HCT116 (cell line): ENCODE measurements around the gene LAMA1. TPM values are rescaled to one million over a fixed set of nuclear protein-coding genes. Genes with fewer than 3 reads are reported as not detected.

Experiments used
- ATAC-seq: fragments of 200-7000 bp; cut with Tn5 transposase; 2 replicates; pipeline ENCODE4 v1.9.1; 2020; ENCODE audit warnings: mild to moderate bottlenecking, moderate library complexity
- BruUV-seq: library from RNA; stranded (reverse); fragments of 400-500 nt; replicated peaks from 2 replicates; lab custom pipeline; 2021; lab: Mats Ljungman, UMichigan
- CTCF ChIA-PET: fragments of 300-600 bp; sonication (Branson Sonifier 250); formaldehyde crosslinking; loops from one replicate; lab custom pipeline; 2021; ENCODE audit warnings: antibody characterized with exemption; lab: Charles Lee
- POLR2A ChIA-PET: fragments of 300-600, 350-600 bp; sonication (Branson Sonifier 250); formaldehyde crosslinking; loops from one replicate; lab custom pipeline; 2021; ENCODE audit warnings: antibody characterized with exemption; lab: Charles Lee
- RAD21 ChIA-PET, 2 experiments: fragments of 300-600 bp; sonication (Branson Sonifier 250); formaldehyde crosslinking; loops; one replicate each; lab custom pipeline; 2023; ENCODE audit warnings: low total read pairs in 2 of 2; ENCODE audit not compliant: uncharacterized antibody in 2 of 2, unreplicated experiment in 2 of 2, low non-redundant PET in 1 of 2; lab: Charles Lee
- DNase-seq: peaks from one replicate; pipeline ENCODE4 v3.0.0-alpha.2; 2010; ENCODE audit warnings: low read depth, low spot score
- H2AFZ ChIP-seq: fragments of 200-600 bp; shearing (Covaris generic), sonication (generic); 2 replicates; pipeline ENCODE4 v1.6.1; 2017; ENCODE audit warnings: low read depth, mixed run types, mixed read lengths, antibody characterized with exemption, low read length; ENCODE audit not compliant: poor library complexity, severe bottlenecking
- H3K27ac ChIP-seq: 2 replicates; pipeline ENCODE4 v1.5.1; 2012; ENCODE audit warnings: low read depth, low read length
- H3K27me3 ChIP-seq: fragments of 200-600 bp; sonication (generic); 2 replicates; pipeline ENCODE4 v1.6.1; 2016; ENCODE audit warnings: mixed run types, low read length, mixed read lengths; ENCODE audit not compliant: insufficient read depth
- H3K36me3 ChIP-seq, 2 experiments: fragments of 200-500 bp in 1 of 2; fragments of 200-600 bp in 1 of 2; sonication (Bioruptor generic) in 1 of 2; sonication (generic) in 1 of 2; 2 replicates each; pipeline versions ENCODE4 v1.5.1 to v1.6.1; 2014 to 2016; ENCODE audit warnings: low read length in 2 of 2, inconsistent platforms in 1 of 2, mixed read lengths in 1 of 2, mixed run types in 1 of 2; ENCODE audit not compliant: insufficient read depth in 2 of 2, control insufficient read depth in 1 of 2
- H3K4me1 ChIP-seq, 2 experiments: fragments of 200-600 bp in 1 of 2; sonication (generic) in 1 of 2; 2 replicates each; pipeline versions ENCODE4 v1.5.1 to v1.6.1; 2012 to 2017; ENCODE audit warnings: low read length in 2 of 2, inconsistent platforms in 1 of 2, mild to moderate bottlenecking in 1 of 2, mixed read lengths in 1 of 2, mixed run types in 1 of 2, moderate library complexity in 1 of 2; ENCODE audit not compliant: insufficient read depth in 2 of 2, control insufficient read depth in 1 of 2
- H3K4me2 ChIP-seq: fragments of 200-600 bp; sonication (generic); 2 replicates; pipeline ENCODE4 v1.6.1; 2017; ENCODE audit warnings: mixed run types, low read length, mixed read lengths
- H3K4me3 ChIP-seq, 2 experiments: fragments of 200-600 bp in 1 of 2; sonication (generic) in 1 of 2; replicated peaks in 1 of 2; 2 replicates each; pipeline ENCODE4 v1.5.1; 2011 to 2016; ENCODE audit warnings: low read length in 2 of 2, control low read depth in 1 of 2, low read depth in 1 of 2, mild to moderate bottlenecking in 1 of 2, mixed read lengths in 1 of 2, mixed run types in 1 of 2
- H3K79me2 ChIP-seq: fragments of 200-600 bp; sonication (generic); 2 replicates; pipeline ENCODE4 v1.6.1; 2017; ENCODE audit warnings: mild to moderate bottlenecking, mixed run types, low read length, moderate library complexity, mixed read lengths; ENCODE audit not compliant: insufficient read depth
- H3K9ac ChIP-seq: fragments of 200-600 bp; sonication (generic); 2 replicates; pipeline ENCODE4 v1.6.1; 2016; ENCODE audit warnings: low read length, mixed read lengths
- H3K9me2 ChIP-seq: fragments of 200-600 bp; sonication (generic), shearing (Covaris generic); 2 replicates; pipeline ENCODE4 v1.6.1; 2017; ENCODE audit warnings: mixed run types, mild to moderate bottlenecking, moderate library complexity; ENCODE audit not compliant: insufficient read depth
- H3K9me3 ChIP-seq, 2 experiments: fragments of 200-500 bp in 1 of 2; fragments of 200-600 bp in 1 of 2; sonication (Bioruptor generic) in 1 of 2; sonication (generic) in 1 of 2; 2 replicates each; pipeline ENCODE4 v1.6.1; 2014 to 2017; ENCODE audit warnings: low read length in 2 of 2, mixed read lengths in 2 of 2, inconsistent platforms in 1 of 2, low read depth in 1 of 2, mild to moderate bottlenecking in 1 of 2, mixed run types in 1 of 2, moderate library complexity in 1 of 2; ENCODE audit not compliant: control insufficient read depth in 1 of 2, insufficient read depth in 1 of 2
- H4K20me1 ChIP-seq: fragments of 200-600 bp; sonication (generic), shearing (Covaris generic); 2 replicates; pipeline ENCODE4 v1.6.1; 2017; ENCODE audit warnings: mixed run types, mild to moderate bottlenecking, moderate library complexity; ENCODE audit not compliant: insufficient read depth
- CBX3 ChIP-seq: IDR thresholded peaks from 2 replicates; pipeline ENCODE4 v1.6.1; 2012; ENCODE audit warnings: low read depth
- EZH2 ChIP-seq: fragments of 200-600 bp; sonication (generic); IDR thresholded peaks from 2 replicates; pipeline ENCODE4 v1.6.1; 2017; ENCODE audit warnings: antibody characterized with exemption, mixed run types
- EZH2phosphoT487 ChIP-seq: fragments of 200-600 bp; IDR thresholded peaks from 2 replicates; pipeline ENCODE4 v1.6.1; 2018; ENCODE audit warnings: antibody characterized with exemption, borderline replicate concordance
- FOSL1 ChIP-seq: IDR thresholded peaks from 2 replicates; pipeline ENCODE4 v1.6.1; 2012; ENCODE audit warnings: low read depth
- JUND ChIP-seq: IDR thresholded peaks from 2 replicates; pipeline ENCODE4 v1.6.1; 2012
- POLR2A ChIP-seq: IDR thresholded peaks from 2 replicates; pipeline ENCODE4 v1.7.0; 2011; ENCODE audit warnings: borderline replicate concordance; ENCODE audit not compliant: insufficient read depth, insufficient read length; ENCODE audit errors: extremely low read depth
- SIN3A ChIP-seq: IDR thresholded peaks from 2 replicates; pipeline ENCODE4 v1.6.1; 2012; ENCODE audit warnings: low read depth
- SP1 ChIP-seq: IDR thresholded peaks from 2 replicates; pipeline ENCODE4 v1.6.1; 2012; ENCODE audit warnings: low read depth
- SRF ChIP-seq: IDR thresholded peaks from 2 replicates; pipeline ENCODE4 v1.6.1; 2012; ENCODE audit warnings: low read depth
- TCF7L2 ChIP-seq: IDR thresholded peaks from 2 replicates; pipeline ENCODE4 v1.7.0; 2011; ENCODE audit warnings: borderline replicate concordance, inconsistent platforms; ENCODE audit not compliant: insufficient read depth, insufficient read length; ENCODE audit errors: extremely low read depth
- YY1 ChIP-seq: IDR thresholded peaks from 2 replicates; pipeline ENCODE4 v1.6.1; 2011; ENCODE audit warnings: low read length, low read depth, moderate library complexity, mild to moderate bottlenecking; ENCODE audit not compliant: insufficient replicate concordance; ENCODE audit errors: extremely low read depth
- ZFX ChIP-seq: fragments of 450-650 bp; IDR thresholded peaks from 2 replicates; pipeline ENCODE4 v1.6.1; 2017
- ZNF274 ChIP-seq: fragments of 200-500 bp; sonication (Bioruptor generic); IDR thresholded peaks from 2 replicates; pipeline ENCODE4 v1.6.1; 2014; ENCODE audit warnings: mild to moderate bottlenecking, low read depth, low read length, inconsistent platforms
- intact Hi-C: fragments of 100-400 bp; cut with micrococcal nuclease; formaldehyde crosslinking; loops from 2 replicates; pipeline ENCODE4 v1.10.0; 2022
- total RNA-seq: library from RNA; stranded (reverse); gene quantifications from one replicate; pipeline ENCODE4 v1.2.1, GENCODE V29; 2021; ENCODE audit not compliant: unreplicated experiment
- TF ChIP-seq, protein P1 (sequence below): IDR thresholded peaks from 2 replicates; pipeline ENCODE4 v1.6.1; 2012
- TF ChIP-seq, protein P2 (sequence below), 3 experiments: fragments of 200-600 bp in 1 of 3; sonication (generic) in 1 of 3; IDR thresholded peaks in 2 of 3; conservative IDR thresholded peaks in 1 of 3; 2 replicates each; pipeline ENCODE4 v1.5.1; 2012 to 2017; ENCODE audit warnings: low read depth in 2 of 3, low read length in 2 of 3, antibody characterized with exemption in 1 of 3, borderline replicate concordance in 1 of 3, control low read depth in 1 of 3, mild to moderate bottlenecking in 1 of 3, mixed read lengths in 1 of 3, mixed run types in 1 of 3, moderate library complexity in 1 of 3; ENCODE audit not compliant: insufficient read depth in 1 of 3
- TF ChIP-seq, protein P3 (sequence below): IDR thresholded peaks from 2 replicates; pipeline ENCODE4 v1.6.1; 2011; ENCODE audit warnings: mild to moderate bottlenecking, low read length, moderate library complexity; ENCODE audit not compliant: insufficient replicate concordance; ENCODE audit errors: extremely low read depth

Gene LAMA1
- total RNA-seq, 1 experiment from 2014 or later, result 0.05 TPM

DNA sequence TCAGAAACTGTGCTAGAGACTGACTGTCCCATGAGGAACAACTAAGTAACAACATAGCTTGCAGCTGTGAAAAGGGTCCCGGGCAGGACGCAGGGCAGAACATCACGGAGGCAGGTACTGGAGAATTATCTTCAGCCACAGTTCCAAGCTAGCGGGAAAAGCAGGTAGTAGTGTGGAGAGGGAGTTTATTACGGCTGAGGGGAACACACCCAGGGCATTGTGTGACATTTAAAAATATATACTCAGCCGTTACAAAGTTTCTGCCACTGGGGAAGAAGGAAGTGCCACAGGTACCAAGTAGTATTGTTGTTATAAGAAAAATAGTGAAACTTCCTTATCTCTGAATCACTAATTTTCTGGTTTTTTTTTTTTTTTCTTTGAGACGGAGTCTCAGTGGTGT, 179.6 kb downstream of the LAMA1 start:
- Histone ChIP-seq H3K9me3 (peaks cover 3 to 30% of the 10 kb centered on the region in 2 experiments; a peak in 1 of 4 replicates), H3K27ac (no peak overlapping the region), H3K4me3 (no peak overlapping the region), H3K36me3 (no peaks in the 10 kb centered on the region), H2AFZ (no peak overlapping the region), H4K20me1 (no peaks in the 10 kb centered on the region), H3K4me1 (no peaks in the 10 kb centered on the region), H3K4me2 (no peak overlapping the region), H3K9ac (no peak overlapping the region), H3K79me2 (no peaks in the 10 kb centered on the region), H3K27me3 (no peaks in the 10 kb centered on the region), H3K9me2 (no peaks in the 10 kb centered on the region)
- TF ChIP-seq, protein P1, sequence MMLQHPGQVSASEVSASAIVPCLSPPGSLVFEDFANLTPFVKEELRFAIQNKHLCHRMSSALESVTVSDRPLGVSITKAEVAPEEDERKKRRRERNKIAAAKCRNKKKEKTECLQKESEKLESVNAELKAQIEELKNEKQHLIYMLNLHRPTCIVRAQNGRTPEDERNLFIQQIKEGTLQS, result no peak
- TF ChIP-seq SIN3A (no peak), JUND (no peak), FOSL1 (no peak)
- intact Hi-C loops, result no loop called here
- POLR2A ChIA-PET, result no interaction called here
- ATAC-seq, result no peak
- no peak for DNase-seq
- no TSS peak for BruUV-seq
- RAD21 ChIA-PET, result no interaction called here
- CTCF ChIA-PET, result no interaction called here

- Histone ChIP-seq H3K79me2 (no peaks in the 10 kb centered on the region), H3K9me2 (no peaks in the 10 kb centered on the region), H4K20me1 (no peaks in the 10 kb centered on the region), H3K9me3 (peaks cover 3 to 21% of the 10 kb centered on the region in 2 experiments; a peak in 2 of 4 replicates), H3K36me3 (no peaks in the 10 kb centered on the region), H3K4me3 (no peak overlapping the region), H3K4me1 (no peaks in the 10 kb centered on the region), H3K4me2 (no peak overlapping the region), H3K9ac (no peak overlapping the region), H3K27ac (no peak overlapping the region), H3K27me3 (no peaks in the 10 kb centered on the region), H2AFZ (no peak overlapping the region)
- DNase-seq (no peak), ATAC-seq (no peak)
- intact Hi-C loops, result no loop called here
- BruUV-seq, result no TSS peak
- no peak for TF ChIP-seq JUND
- no peak for TF ChIP-seq SRF
- no peak for TF ChIP-seq ZNF274
- TF ChIP-seq, protein P1, result no peak
- TF ChIP-seq, protein P2, sequence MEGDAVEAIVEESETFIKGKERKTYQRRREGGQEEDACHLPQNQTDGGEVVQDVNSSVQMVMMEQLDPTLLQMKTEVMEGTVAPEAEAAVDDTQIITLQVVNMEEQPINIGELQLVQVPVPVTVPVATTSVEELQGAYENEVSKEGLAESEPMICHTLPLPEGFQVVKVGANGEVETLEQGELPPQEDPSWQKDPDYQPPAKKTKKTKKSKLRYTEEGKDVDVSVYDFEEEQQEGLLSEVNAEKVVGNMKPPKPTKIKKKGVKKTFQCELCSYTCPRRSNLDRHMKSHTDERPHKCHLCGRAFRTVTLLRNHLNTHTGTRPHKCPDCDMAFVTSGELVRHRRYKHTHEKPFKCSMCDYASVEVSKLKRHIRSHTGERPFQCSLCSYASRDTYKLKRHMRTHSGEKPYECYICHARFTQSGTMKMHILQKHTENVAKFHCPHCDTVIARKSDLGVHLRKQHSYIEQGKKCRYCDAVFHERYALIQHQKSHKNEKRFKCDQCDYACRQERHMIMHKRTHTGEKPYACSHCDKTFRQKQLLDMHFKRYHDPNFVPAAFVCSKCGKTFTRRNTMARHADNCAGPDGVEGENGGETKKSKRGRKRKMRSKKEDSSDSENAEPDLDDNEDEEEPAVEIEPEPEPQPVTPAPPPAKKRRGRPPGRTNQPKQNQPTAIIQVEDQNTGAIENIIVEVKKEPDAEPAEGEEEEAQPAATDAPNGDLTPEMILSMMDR (IDR thresholded peaks at IDR 0.05 in 2 of 3, conservative IDR thresholded peaks at IDR 0.05 in 1 of 3; ENCODE audit: borderline replicate concordance in 1 of 3, insufficient read depth in 1 of 3, low read depth in 2 of 3, low read length in 2 of 3), result no peak
- no peak for TF ChIP-seq SP1
- no peak for TF ChIP-seq EZH2phosphoT487
- TF ChIP-seq TCF7L2, result no peak
- no peak for TF ChIP-seq FOSL1
- TF ChIP-seq, protein P3, sequence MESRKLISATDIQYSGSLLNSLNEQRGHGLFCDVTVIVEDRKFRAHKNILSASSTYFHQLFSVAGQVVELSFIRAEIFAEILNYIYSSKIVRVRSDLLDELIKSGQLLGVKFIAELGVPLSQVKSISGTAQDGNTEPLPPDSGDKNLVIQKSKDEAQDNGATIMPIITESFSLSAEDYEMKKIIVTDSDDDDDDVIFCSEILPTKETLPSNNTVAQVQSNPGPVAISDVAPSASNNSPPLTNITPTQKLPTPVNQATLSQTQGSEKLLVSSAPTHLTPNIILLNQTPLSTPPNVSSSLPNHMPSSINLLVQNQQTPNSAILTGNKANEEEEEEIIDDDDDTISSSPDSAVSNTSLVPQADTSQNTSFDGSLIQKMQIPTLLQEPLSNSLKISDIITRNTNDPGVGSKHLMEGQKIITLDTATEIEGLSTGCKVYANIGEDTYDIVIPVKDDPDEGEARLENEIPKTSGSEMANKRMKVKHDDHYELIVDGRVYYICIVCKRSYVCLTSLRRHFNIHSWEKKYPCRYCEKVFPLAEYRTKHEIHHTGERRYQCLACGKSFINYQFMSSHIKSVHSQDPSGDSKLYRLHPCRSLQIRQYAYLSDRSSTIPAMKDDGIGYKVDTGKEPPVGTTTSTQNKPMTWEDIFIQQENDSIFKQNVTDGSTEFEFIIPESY, result no peak
- TF ChIP-seq SIN3A, result no peak
- TF ChIP-seq EZH2, result no peak
- TF ChIP-seq CBX3, result no peak
- no peak for TF ChIP-seq ZFX
- TF ChIP-seq YY1, result no peak
- no peak for TF ChIP-seq POLR2A
- RAD21 ChIA-PET, result no interaction called here
- POLR2A ChIA-PET, result no interaction called here
- CTCF ChIA-PET, result no interaction called here
These were observed 182.7 kb downstream of the LAMA1 start for GRCh38 chr18:6934859-6935258.
